OCI-LY7 (cell line): ENCODE data around the gene MDC1.
"Not testable (repeated sequence)": the region's sequence is repeated elsewhere in the genome, so short reads cannot be mapped to it uniquely, and the experiment has no call there.

Experiments used
- CTCF ChIP-seq: fragments of 200-600 bp; sonication (generic); conservative IDR thresholded peaks from 2 replicates; pipeline ENCODE4 v1.5.1; 2014; ENCODE audit warnings: mild to moderate bottlenecking, antibody characterized with exemption, low read length, moderate library complexity, mixed read lengths
- EZH2phosphoT487 ChIP-seq: fragments of 200-600 bp; sonication (generic); IDR thresholded peaks from 2 replicates; pipeline ENCODE4 v1.6.1; 2018; ENCODE audit warnings: low read depth, borderline replicate concordance, mild to moderate bottlenecking, mixed run types, antibody characterized with exemption, low read length, moderate library complexity, mixed read lengths

- not testable (repeated sequence) for TF ChIP-seq CTCF, EZH2phosphoT487
These were observed 4.9 kb upstream of the MDC1 start for GRCh38 chr6:30722025-30722279.
